ENCODE measurements around the gene CBX8.

CBX8 gene

GRCh38 chr17:79804856-79805696, 8.2 kb upstream of the CBX8 start:
- no peak for DNase-seq (ENCODE audit: low read depth)

GRCh38 chr17:79803997-79804855, 7.3 kb upstream of the CBX8 start:
- peak; percentile 60 for DNase-seq (ENCODE audit: low read depth)

GRCh38 chr17:79803421-79803996, 6.6 kb upstream of the CBX8 start:
- no peak for DNase-seq (ENCODE audit: low read depth)

GRCh38 chr17:79802736-79803420, 6.0 kb upstream of the CBX8 start:
- no peak for DNase-seq (ENCODE audit: low read depth)

- DNase-seq (ENCODE audit: low read depth) = no peak
Observed at GRCh38 chr17:79802039-79802735, 5.3 kb upstream of the CBX8 start.

- no peak for DNase-seq (ENCODE audit: low read depth)
Observed at GRCh38 chr17:79801156-79802038, 4.5 kb upstream of the CBX8 start.

- no peak for DNase-seq (ENCODE audit: low read depth)
Observed at GRCh38 chr17:79800325-79801155, 3.7 kb upstream of the CBX8 start.

GRCh38 chr17:79799538-79800324, 2.9 kb upstream of the CBX8 start:
- DNase-seq (ENCODE audit: low read depth) = no peak

- DNase-seq (ENCODE audit: low read depth) = no peak
Observed at GRCh38 chr17:79799174-79799537, 2.3 kb upstream of the CBX8 start.

- DNase-seq (ENCODE audit: low read depth) = no peak
Observed at GRCh38 chr17:79798299-79799173, 1.7 kb upstream of the CBX8 start.

GRCh38 chr17:79797492-79798298, 818 bp upstream of the CBX8 start:
- no peak for DNase-seq (ENCODE audit: low read depth)

GRCh38 chr17:79796444-79796762, 474 bp downstream of the CBX8 start:
- no peak for DNase-seq (ENCODE audit: low read depth)

GRCh38 chr17:79795795-79796443, 958 bp downstream of the CBX8 start:
- no peak for DNase-seq (ENCODE audit: low read depth)

- no peak for DNase-seq (ENCODE audit: low read depth)
Observed at GRCh38 chr17:79794659-79795511, 2.0 kb downstream of the CBX8 start.

- no peak for DNase-seq (ENCODE audit: low read depth)
Observed at GRCh38 chr17:79793924-79794304, 3.0 kb downstream of the CBX8 start.

Measured in activated T-helper 9 cell treated with anti-CD3 and anti-CD28 coated beads, Interleukin-2, amount 50 U/mL, for 16 hours (primary cell).